HG02571 (cell line): ENCODE results near the gene LKAAEAR1.

Experiments
- ATAC-seq: cut with Tn5 transposase; IDR thresholded peaks from one replicate; pipeline ENCODE4 v1.9.1; 2021; ENCODE audit warnings: mild to moderate bottlenecking, moderate library complexity; ENCODE audit not compliant: unreplicated experiment

Gene LKAAEAR1

GRCh38 chr20:64080013-64080812 is 4.0 kb downstream of the LKAAEAR1 start, which contains the start of gene OPRL1:
Gene OPRL1 (plus strand): TSS chr20:64080082. CDS start chr20:64092721, 12,639 bp downstream.
- ATAC-seq: no peak

- peak; percentile 45 for ATAC-seq
Observed at GRCh38 chr20:64079273-64080012, 4.8 kb downstream of the LKAAEAR1 start, which contains the start of gene RGS19. Gene RGS19 (minus strand): TSS chr20:64079518. CDS start chr20:64076886, 2,632 bp downstream.

GRCh38 chr20:64078934-64079272 is 5.3 kb downstream of the LKAAEAR1 start:
- ATAC-seq: no peak

- ATAC-seq: no peak
Observed at GRCh38 chr20:64077876-64078551, 6.2 kb downstream of the LKAAEAR1 start.

GRCh38 chr20:64077541-64077875 is 6.7 kb downstream of the LKAAEAR1 start:
- ATAC-seq: no peak

GRCh38 chr20:64077094-64077493 is 7.1 kb downstream of the LKAAEAR1 start:
- no peak for ATAC-seq

- no peak for ATAC-seq
Observed at GRCh38 chr20:64076061-64076997, 7.9 kb downstream of the LKAAEAR1 start.

- no peak for ATAC-seq
Observed at GRCh38 chr20:64075556-64075955, 8.6 kb downstream of the LKAAEAR1 start.

GRCh38 chr20:64074963-64075362 is 9.2 kb downstream of the LKAAEAR1 start:
- no peak for ATAC-seq

- ATAC-seq: no peak
Observed at GRCh38 chr20:64074184-64074789, 9.9 kb downstream of the LKAAEAR1 start.

GRCh38 chr20:64073476-64074183 is 10.6 kb downstream of the LKAAEAR1 start:
- no peak for ATAC-seq

- ATAC-seq: no peak
Observed at GRCh38 chr20:64072498-64073063, 11.6 kb downstream of the LKAAEAR1 start.

GRCh38 chr20:64071341-64072332 is 12.6 kb downstream of the LKAAEAR1 start:
- ATAC-seq: no peak

- no peak for ATAC-seq
Observed at GRCh38 chr20:64070244-64070993, 13.8 kb downstream of the LKAAEAR1 start.

GRCh38 chr20:64069614-64070243 is 14.5 kb downstream of the LKAAEAR1 start:
- no peak for ATAC-seq

- no peak for ATAC-seq
Observed at GRCh38 chr20:64069209-64069613, 15.0 kb downstream of the LKAAEAR1 start.
